Activated CD4-positive, alpha-beta T cell treated with anti-CD3 and anti-CD28 coated beads for 1 hour (primary cell): ENCODE measurements around the gene ANKS1A.
"Not testable (repeated sequence)": the region's sequence is repeated elsewhere in the genome, so short reads cannot be mapped to it uniquely, and the experiment has no call there.

Experiments
- DNase-seq: peaks from one replicate; pipeline ENCODE4 v3.0.0-alpha.2; 2020

The ANKS1A gene

DNA sequence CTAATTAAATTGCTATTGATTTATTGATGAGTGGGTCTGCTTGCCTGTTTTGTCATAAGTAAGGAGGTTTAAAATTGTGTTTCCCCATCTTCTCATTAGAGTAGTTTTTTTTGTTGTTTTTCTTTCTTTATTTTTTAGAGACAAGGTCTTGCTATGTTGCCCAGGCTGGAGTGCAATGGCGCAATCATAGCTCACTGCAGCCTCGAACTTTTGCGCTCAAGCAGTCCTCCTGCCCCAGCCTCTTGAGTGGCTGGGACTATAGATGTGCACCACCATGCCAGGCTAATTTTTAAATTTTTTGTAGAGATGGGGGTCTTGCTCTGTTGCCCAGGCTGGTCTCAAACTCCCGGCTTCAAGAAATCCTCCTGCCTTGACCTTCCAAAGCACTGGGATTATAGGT is 31.0 kb downstream of the ANKS1A start:
- no peak for DNase-seq

DNA sequence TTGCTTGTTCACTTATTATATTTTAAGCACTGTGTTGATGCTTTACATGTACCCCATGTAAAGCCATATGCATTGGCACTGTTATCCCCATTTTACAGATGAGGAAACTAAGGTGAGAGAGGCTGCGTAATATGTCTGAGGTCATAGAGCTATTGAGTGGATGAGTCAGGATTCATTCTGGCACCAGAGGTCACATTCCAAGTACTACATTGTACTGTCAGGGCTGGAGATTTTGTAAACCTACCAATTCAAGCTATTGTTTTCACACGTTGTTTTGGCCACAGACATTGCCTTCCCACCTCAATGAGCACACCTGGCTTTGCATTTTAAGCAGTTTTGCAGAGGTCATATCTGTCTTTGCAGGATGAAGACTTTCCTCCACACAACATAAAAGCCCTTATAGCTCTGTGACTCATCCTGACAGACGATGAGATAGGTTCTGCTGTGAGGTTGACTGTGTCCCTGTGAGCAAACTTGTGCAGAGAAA is 33.2 kb downstream of the ANKS1A start:
- DNase-seq = no peak

DNA sequence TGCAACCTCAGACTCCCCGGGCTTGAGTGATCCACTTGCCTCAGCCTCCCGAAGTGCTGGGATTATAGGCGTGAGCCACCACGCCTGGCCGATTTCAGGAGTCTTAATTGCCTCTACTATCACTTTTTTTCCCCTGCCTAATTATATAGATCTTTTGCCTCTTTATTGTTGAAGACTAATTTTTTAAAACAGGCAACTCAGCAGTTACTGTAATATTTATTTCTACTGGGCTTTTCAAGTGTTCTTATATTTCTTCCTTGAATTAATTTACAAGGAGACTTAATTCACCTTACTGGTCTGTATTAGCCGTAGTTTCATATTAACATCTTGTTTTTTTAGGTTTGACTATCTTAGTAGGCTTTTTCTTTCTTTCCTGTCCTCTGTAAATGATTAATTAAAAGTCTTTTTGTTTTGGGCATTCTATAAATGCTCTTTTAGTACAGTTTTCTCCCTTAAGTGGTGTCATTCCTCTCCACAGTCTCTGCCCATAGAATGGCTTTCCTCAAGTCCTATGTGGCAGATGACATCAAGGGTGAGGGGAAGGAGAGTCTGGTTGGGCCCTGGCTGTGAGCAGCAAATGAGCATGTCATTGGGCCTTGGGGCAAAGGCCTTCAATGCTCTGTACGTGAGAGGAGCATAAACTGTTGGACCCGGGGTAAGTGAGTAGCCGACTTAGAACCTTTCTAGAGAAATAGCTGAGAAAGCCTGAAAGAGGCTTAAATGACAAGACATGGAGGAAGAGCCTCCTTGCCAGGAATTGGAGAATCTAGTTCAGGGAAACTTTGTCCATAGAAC is 36.0 kb downstream of the ANKS1A start:
- DNase-seq = no peak

DNA sequence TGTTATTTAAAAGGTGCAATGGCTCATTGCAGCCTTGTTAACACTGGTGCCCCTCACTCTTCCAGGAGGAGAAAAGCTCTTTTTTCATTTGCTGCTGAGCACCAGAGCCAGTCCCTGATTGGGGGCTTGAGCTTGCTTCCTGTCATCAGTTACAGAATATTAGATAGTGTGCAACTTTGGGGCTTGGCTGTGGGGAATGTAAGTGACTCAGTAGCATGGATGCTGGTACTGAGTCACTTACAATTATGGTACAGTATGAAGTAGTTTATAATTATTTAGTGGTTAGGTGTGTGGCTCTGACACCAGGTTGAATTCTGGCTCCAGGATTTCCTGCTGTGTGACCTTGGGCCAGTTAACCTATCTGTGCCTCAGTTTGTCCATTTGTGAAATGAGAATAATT is 37.6 kb downstream of the ANKS1A start:
- DNase-seq = no peak

DNA sequence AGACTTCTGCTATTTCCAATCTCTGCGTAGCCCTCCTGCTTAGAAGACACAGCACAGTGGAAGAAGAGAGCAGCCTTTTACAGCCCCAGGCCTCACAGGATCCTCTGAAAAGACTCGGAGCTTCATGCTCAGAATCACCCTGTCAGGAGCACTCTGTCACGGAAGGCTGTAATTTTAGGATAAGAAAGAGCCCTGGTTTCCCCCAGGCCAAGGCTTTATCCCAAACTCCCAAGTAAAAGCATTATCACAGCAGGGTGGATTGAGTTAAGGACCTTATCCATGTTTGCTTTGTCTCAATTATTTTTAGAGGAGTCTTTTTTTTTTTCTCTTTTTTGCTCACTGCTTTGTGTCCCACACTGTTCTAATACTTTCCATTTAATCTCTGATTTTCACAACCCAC is 39.2 kb downstream of the ANKS1A start:
- DNase-seq = no peak

DNA sequence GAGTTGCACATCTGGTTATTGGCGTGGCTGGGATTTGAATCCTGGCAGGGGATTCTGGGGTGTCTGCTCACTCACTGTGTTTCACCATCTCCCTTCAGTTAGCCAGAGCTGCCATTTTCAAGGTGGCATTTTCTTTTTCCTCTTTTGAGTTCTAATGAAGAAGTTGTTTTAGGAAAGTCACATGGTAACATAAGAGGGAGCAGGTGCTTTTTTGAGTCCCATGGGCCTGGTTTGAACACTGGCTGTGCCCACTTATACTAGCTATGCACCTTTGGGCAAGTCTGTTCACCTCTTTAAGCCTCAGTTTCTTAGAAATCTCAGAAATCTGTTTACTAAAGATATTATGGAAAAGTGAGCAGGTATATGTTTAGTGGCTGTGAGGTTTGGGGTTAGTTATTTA is 39.6 kb downstream of the ANKS1A start:
- no peak for DNase-seq

DNA sequence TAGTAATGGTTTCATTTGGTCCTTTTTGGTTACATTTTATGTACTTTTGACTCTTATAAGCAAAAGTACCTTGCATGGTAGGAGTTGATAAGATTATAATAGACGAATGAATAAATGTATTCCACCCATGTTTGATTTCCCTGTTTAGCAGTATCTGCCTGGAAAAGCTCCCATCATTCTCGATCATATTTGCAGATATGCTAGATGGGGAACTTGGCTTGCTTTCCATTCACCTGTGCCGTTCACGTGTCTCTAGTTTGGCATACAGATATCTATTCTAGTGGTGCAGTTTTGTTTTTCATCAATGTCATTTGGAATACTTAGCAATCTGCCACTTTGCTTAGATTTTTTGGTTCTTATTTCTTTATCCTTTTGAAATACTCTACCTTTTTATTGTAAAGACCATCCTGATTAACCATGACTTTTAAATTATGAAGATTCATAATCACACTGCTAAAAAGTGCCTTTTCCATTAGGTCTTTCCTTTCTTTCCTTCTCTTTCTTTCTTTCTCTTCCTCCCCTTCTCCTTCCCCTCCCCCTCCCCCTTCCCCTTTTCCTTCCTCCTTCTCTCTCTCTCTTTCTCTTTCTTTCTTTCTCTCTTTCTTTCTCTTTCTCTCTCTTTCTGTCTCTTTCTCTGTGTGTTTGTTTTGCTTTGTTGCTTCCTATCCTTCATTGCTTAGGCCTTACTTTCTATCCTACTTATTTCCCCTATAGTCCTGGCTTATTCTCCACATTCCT is 40.4 kb downstream of the ANKS1A start:
- no peak for DNase-seq

DNA sequence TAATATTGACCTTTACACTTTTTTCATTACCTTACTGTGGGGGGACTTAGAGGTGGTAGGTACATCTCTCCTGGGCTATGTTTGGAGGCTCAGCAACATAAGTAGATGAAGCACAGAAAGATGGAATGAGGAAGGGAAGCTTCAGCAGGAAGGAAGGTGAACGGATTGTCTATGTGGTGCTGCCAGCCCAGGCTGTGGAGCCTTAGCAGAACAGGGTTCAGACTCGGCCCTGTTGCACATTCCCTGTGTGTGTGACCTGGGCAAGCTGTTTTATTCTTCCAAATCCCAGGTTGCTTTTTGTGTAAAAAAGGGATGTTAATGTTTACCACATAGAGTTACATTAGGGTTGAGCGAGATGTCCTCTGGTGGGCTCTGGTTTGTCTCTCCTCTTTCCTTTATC is 41.2 kb downstream of the ANKS1A start:
- DNase-seq = no peak

DNA sequence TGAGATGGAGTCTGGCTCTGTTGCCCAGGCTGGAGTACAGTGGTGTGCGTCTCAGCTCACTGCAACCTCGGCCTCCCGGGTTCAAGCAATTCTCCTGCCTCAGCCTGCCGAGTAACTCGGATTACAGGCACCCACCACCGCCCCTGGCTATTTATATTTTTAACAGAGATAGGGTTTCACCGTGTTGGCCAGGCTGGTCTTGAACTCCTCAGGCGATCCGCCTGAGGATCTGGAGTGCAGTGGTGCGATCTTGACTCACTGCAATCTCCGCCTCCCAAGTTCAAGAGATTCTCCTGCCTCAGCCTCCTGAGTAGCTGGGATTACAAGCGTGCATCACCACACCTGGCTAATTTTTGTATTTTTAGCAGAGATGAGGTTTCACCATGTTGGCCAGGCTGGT is 43.1 kb downstream of the ANKS1A start:
- not testable (repeated sequence) for DNase-seq

DNA sequence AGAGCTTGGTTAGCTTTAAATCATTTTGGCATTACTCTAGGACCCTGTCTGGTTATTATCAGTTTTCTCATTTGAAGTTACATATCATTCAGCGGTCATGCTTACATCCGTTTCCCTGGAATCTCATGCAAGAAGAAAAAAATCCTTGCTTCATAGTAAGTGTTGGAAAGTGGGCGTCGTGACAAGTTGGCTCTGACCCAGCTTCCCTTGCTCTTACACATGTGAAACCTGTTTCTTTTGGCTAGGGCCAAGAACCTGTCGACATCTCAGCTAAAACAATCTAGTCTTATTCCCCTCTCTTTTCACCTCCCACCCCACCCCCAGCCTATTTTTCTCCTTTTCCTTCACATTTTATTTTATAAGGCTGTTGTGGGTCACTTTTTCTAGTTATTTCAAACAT is 45.5 kb downstream of the ANKS1A start:
- DNase-seq = no peak

DNA sequence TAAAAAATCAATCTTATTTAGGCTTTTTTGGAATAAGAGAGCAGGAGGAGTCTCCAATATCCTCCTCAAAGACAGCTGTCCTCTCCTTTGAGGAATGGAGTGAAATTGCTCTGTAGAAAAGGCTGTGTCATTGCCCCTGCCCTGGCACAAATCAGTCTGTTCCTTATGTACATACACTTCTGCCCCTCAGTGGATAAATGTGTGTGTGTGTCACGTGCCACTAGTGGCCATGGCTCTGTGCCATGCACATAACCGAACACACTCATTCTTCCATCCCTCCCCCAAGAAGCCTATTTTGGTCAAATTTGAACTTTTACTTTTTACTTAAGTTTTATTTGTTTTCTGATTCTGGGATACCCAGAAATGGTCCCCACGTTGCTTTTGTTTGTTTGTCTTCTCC is 49.2 kb downstream of the ANKS1A start:
- no peak for DNase-seq

DNA sequence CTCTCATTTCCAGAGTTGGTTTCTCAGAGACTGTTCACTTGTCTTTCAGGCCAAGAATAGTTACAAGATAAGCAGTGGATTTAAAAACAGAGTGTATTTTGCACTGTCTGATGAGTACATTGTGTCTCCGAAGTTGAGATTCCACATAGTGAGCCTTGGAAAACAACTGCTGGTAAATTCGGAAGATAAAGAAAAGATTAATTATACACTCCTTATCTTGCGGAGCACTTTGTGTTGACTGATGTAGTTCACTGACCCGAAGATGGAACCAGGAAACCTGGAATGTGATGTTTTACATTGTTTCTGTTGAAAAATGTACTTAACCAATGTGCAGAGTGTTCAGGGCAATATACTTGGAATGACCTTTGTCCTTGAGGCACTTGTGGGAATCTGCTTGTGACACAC is 51.0 kb downstream of the ANKS1A start:
- DNase-seq = no peak

DNA sequence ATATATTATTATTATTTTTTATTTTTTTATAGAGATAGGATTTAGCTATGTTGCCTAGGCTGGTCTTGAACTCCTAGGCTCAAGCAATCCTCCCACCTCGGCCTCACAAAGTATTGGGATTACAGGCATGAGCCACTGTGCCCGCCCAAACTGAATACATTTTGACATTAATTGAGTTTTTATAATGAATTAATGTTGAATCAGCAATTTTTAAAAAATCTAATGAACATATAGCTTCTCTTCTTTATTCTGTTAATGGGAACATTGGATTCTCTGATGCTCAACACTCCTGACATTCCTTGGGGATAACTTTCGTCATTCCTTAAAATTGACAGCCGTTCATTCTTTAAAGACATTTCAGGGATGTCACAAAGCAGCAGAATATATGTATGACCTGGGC is 52.4 kb downstream of the ANKS1A start:
- no peak for DNase-seq

DNA sequence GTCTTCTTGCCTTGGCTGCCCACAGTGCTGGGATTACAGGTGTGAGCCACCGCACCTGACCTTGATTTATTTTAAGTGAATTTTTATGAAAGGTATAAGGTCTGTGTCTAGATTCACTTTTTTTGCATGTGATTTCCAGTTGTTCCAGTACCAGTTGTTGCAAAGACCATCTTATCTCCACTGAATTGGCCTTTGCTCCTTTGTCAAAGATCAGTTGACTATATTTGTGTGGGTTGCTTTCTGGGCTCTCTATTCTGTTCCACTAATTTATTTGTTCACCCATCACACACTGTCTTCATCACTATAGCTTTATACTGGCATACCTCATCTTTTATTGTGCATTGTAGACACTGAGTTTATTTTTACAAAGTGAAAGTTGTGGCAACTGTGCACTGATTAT is 56.3 kb downstream of the ANKS1A start:
- no peak for DNase-seq

DNA sequence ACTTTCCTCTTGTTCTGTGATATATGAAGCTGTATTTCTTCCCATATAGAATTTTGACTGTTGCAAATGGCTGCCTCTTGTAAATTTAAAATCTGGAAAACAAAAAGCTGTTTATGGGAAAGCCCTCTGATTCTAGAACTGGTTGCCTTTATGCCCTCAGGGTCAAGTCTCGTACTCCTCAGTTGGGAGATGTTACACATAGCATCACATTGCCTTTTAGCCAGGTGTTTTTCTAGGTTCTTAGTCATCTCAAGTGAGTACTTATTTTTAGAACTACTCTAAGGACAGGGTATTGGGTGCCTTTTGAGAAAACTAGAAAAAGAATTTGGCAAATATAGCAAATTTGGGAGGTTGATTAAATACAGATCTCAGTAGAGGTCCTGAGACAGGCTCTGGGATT is 58.5 kb downstream of the ANKS1A start:
- no peak for DNase-seq

DNA sequence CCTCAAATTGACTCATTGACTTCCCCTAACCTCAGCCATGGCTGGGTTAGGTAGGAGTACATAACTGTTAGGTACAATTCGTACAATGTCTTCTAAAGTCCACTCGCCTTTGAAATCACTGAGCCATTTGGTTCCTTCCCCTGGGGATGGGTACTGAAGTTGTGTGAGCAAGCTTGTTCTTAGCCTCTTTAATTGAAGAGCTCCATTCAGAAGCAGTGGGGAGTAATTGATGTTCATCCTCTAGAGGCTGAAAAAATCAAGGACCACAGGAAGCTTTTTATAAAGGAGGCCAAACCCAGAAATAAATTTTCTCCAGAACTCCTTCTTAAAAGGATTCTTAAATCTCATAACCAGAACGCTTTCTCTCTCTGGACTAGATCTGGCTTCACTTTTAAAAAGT is 60.6 kb downstream of the ANKS1A start:
- no peak for DNase-seq

DNA sequence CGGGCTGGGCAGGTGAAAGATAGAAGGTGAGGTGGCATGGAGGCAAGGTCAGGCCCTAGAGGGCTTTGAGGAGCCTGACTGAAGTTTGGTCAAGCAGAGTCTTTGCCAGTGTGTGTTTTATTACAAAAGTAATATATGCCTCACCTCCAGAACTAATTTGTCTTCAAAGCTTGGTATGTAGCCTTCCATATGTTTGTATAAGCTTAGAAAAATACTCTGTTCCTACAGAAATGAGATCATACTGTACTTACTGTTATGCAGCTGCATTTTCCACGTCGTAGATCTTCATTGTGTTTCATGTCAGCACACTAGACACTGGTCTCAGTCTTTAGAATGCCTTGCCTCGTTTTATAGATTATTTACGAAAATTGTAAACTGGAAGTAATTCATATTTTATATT is 61.8 kb downstream of the ANKS1A start:
- DNase-seq = no peak

DNA sequence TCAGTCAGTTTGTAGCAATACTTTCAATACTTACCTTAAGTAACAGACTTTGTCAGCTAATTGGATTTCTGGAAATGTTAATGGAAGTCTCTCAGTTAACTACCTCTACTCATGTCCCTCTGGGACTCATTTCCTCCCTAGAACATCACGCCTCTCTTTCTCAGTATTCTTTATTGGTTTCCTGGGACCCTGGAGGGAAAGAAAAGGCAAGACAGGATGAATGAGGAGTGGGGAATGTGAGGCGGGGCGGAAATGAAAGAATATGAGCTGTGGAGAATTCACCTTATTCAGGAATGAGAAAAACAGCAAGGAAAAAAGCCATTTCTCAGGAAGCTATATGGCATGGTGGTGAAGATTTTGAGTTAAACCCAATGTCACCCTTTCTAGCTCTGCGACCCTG is 62.7 kb downstream of the ANKS1A start:
- no peak for DNase-seq

DNA sequence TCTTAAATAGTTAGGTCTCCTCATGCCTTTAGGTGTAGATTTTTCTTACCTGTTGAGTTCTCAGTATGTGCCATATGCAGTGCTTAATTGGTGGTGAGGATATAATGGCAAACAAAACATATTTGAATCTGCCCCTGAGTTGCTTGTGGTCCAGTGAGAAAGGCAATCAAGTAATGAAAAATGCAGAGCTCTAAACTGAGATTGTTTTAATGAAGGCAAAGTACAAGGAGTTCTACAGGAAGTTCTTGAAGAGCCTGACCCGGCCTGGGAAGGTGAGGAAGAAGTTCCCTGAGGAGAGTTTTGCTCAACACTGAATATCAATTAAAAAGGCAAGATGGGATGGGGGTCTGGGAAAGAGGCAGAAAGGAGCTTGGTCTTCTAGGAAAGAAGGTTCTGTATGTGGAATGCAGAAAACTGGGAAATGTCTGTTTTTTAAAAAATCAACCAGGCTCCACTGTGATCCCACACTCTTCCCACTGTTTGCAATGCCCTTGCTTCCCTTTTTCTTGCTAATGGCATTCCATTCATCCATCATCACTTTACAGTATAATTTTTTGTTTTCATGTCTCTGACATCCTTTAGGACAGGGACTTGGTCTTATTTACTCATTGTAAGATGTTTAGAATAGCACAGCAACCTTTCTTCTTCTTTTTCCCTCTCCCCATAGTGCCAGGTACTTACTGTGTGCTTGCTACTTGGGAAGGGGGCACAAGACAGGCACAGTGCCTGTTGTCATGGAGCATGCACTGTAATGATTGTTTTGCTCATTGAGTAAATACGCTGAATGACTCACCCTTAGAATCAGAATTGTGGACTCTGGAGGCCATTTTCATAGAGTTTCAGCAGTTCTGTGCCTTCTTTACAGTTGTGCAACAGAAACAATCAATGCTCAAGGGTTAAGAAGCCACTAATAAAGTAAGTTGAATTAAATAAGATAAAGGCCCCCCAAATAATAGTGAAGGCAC is 64.3 kb downstream of the ANKS1A start:
- no peak for DNase-seq

DNA sequence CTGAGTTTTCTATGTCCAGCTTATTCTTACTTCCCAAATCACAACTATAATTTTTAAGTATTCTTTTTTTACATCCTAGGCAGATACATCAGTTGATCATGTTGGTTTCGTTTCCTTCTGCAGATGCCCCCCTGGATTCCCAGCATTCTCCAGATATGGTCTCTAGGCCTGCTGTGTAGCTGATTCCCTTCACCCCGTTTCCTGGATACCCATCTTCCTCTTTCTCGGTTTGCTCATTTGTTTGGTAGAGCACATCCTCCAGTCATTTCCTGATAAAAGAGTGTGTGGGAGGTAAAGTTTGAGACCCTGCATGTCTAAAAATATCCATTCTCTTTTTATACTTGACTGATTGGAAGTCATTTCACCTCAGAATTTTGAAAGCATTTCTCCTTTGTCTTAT is 66.4 kb downstream of the ANKS1A start:
- DNase-seq = no peak

DNA sequence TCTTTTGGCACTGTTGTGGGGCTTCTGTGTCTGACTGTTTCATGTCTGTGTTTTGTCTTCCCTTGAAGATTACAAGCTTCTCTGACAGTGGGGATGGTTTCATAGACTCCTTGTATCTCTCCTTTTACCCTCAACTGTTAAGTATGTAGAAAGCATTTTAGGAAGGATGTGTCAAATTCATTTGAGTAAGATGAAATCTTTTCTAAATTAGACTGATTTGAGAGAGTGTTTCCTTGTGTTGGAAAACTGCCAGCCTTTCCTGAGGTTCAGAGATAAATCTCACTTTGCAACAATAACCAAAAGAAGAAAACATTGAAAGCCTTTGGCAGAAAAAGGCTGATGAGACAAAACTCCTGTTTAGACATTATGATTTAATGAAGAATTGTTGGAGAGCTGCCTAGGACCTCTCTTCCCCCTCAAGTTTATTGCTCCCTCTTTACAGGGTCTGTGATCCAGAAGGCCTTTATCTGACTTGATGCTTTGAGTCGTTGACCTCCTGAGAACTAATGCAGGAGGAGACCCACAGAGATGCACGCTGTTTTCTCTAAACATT is 68.3 kb downstream of the ANKS1A start:
- no peak for DNase-seq

DNA sequence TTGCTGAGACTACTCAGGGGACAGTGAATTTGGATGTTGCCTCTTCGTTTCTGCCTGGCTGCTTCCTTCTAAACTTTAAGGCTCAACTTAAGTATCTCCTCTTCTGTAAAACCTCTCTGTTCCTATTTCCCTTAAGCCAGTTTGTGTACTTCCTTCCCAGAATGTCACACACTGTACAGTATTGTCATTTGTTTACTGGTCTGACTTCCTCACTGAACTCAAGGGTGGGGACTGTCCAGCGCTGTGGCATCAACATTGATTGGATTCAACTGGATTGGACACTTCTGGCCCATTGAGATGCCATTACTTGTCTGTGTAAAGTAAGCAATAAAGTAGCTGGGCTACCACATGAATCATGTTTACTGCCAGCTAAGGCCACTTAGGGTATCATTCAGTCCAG is 69.7 kb downstream of the ANKS1A start:
- DNase-seq = no peak

DNA sequence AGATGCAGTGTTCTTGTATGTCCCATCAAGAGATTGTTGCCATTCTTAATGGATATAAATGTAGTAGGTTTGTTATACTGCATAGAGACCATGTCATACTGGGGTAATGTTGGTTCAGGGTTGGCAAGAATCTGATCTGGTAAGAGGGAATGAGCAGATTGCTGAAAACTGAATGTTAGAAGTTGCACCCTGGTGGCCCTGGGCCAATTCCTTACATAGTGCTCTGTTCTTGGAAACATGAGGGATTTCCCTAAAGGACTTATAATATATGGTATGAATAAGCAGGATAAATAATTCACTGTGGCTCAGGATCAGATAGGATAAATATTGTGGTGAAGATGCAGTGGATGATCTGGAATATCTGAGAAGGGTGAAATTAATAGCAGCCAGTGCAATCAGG is 70.2 kb downstream of the ANKS1A start:
- DNase-seq = no peak
